T-cell (primary cell): ENCODE measurements around the gene IL1RAPL2. TPM values are rescaled to one million over a fixed set of nuclear protein-coding genes. Genes with fewer than 3 reads are reported as not detected.

Experiments
- ATAC-seq, 4 experiments: fragments of 200-7000 bp in 3 of 4; fragments of 150-1000 bp in 1 of 4; cut with Tn5 transposase; replicated peaks in 1 of 4; 1 replicate in 3 of 4; 2 replicates in 1 of 4; pipeline ENCODE4 v1.10.0; 2021; ENCODE audit warnings: moderate library complexity in 3 of 4, mild to moderate bottlenecking in 2 of 4, moderate number of reproducible peaks in 1 of 4
- CTCF ChIA-PET, 2 donors: fragments of 300-600 bp; sonication (Branson Sonifier 250); formaldehyde crosslinking; loops; one replicate each; lab custom pipeline; 2022; ENCODE audit warnings: antibody characterized with exemption in 2 of 2; lab: Charles Lee
- POLR2A ChIA-PET, 2 donors: fragments of 300-600 bp; sonication (Branson Sonifier 250); formaldehyde crosslinking; loops; one replicate each; lab custom pipeline; 2022; ENCODE audit warnings: antibody characterized with exemption in 2 of 2; lab: Charles Lee
- DNase-seq, 35 experiments: peaks; one replicate each; pipeline versions ENCODE4 v3.0.0 to v3.0.0-alpha.2; 2013 to 2023
- H3K27ac ChIP-seq: one replicate; pipeline ENCODE4 v1.5.1; 2013; ENCODE audit warnings: low read length
- H3K27me3 ChIP-seq, 2 experiments: replicated peaks in 1 of 2; 1 replicate in 1 of 2; 2 replicates in 1 of 2; pipeline versions ENCODE4 v1.6.1 to v1.7.0; 2013; ENCODE audit warnings: low read length in 1 of 2, mixed read lengths in 1 of 2; ENCODE audit not compliant: control insufficient read depth in 2 of 2, insufficient read depth in 2 of 2; ENCODE audit errors: extremely low read depth in 1 of 2
- H3K36me3 ChIP-seq, 2 donors: 1 replicate in 1 of 2; 2 replicates in 1 of 2; pipeline versions ENCODE4 v1.6.1 to v1.7.0; 2013; ENCODE audit warnings: low read length in 1 of 2; ENCODE audit not compliant: control insufficient read depth in 2 of 2, insufficient read depth in 1 of 2; ENCODE audit errors: extremely low read depth in 1 of 2
- H3K4me1 ChIP-seq, 2 experiments: 1 replicate in 1 of 2; 2 replicates in 1 of 2; pipeline versions ENCODE4 v1.6.1 to v1.7.0; 2013; ENCODE audit warnings: low read length in 2 of 2, mixed read lengths in 1 of 2; ENCODE audit not compliant: insufficient read depth in 2 of 2, control insufficient read depth in 1 of 2; ENCODE audit errors: extremely low read depth in 1 of 2
- H3K4me3 ChIP-seq, 2 donors: 1 replicate in 1 of 2; 2 replicates in 1 of 2; pipeline versions ENCODE4 v1.5.1 to v1.7.0; 2013; ENCODE audit warnings: mild to moderate bottlenecking in 2 of 2, low read length in 1 of 2, moderate library complexity in 1 of 2; ENCODE audit not compliant: control insufficient read depth in 1 of 2; ENCODE audit errors: extremely low read depth in 1 of 2
- H3K9me3 ChIP-seq: 2 replicates; pipeline ENCODE4 v1.7.0; 2013
- H3K27ac Mint-ChIP-seq, 2 donors: one replicate each; pipeline ENCODE4 v1.8.0; 2020 to 2021; ENCODE audit warnings: mild to moderate bottlenecking in 2 of 2, mixed read lengths in 2 of 2
- H3K27me3 Mint-ChIP-seq, 2 donors: one replicate each; pipeline ENCODE4 v1.8.0; 2021 to 2022; ENCODE audit warnings: mixed read lengths in 2 of 2
- H3K36me3 Mint-ChIP-seq: one replicate; pipeline ENCODE4 v1.8.0; 2021; ENCODE audit warnings: mixed read lengths
- H3K4me1 Mint-ChIP-seq, 3 donors: one replicate each; pipeline ENCODE4 v1.8.0; 2020 to 2022; ENCODE audit warnings: mixed read lengths in 3 of 3, mild to moderate bottlenecking in 1 of 3
- H3K4me3 Mint-ChIP-seq, 3 donors: one replicate each; pipeline ENCODE4 v1.8.0; 2020 to 2022; ENCODE audit warnings: mild to moderate bottlenecking in 3 of 3, mixed read lengths in 3 of 3, moderate library complexity in 3 of 3
- H3K9me3 Mint-ChIP-seq, 3 donors: one replicate each; pipeline ENCODE4 v1.8.0; 2020 to 2022; ENCODE audit warnings: mixed read lengths in 3 of 3
- WGBS: methylation state at CpG from one replicate; pipeline ENCODE4 v1.1.5; 2013; ENCODE audit warnings: missing lambda C conversion rate; ENCODE audit not compliant: insufficient coverage; 5-methylcytosine and 5-hydroxymethylcytosine counted together
- total RNA-seq, 35 experiments: library from RNA in 6 of 35; stranded (reverse) in 6 of 35; fragments of 120-200 nt in 1 of 35; gene quantifications; one replicate each; pipeline versions ENCODE4 v1.2.1 to v1.2.4 and lab custom pipeline; 2013 to 2026

The IL1RAPL2 gene
- total RNA-seq, 5 donors from 2014 or later (not counting 1 experiment from before 2014, with no cell fraction given) = not detected

DNA sequence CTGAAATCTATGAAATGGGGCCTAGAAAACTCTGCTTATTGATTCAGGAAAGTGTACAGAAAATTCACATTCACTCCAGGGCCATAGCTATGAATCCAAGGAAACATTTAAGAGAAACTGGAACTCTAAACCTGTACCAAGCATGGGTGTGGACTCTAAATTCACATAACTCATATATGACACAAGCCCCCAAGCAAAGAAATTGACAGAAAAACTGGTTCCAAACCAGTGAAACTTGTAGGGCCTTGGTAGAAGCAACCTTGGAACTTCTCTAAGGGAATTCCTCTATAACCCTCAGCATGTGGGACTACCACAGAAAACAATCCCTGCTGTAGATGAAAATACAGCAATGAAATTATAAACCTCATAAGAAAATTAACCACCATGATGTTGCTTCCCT is 1149.7 kb downstream of the IL1RAPL2 start:
- H3K4me1 Mint-ChIP-seq = no peaks in the 10 kb centered on the region
- H3K9me3 Mint-ChIP-seq = no peaks in the 10 kb centered on the region
- no peak overlapping the region for H3K27ac Mint-ChIP-seq
- no peak overlapping the region for H3K4me3 Mint-ChIP-seq
- ChIA-PET CTCF (no interaction called here), POLR2A (no interaction called here)
- H3K36me3 Mint-ChIP-seq = no peaks in the 10 kb centered on the region
- H3K27ac ChIP-seq = no peak overlapping the region
- ATAC-seq = no peak
- H3K36me3 ChIP-seq = no peaks in the 10 kb centered on the region
- H3K27me3 Mint-ChIP-seq = no peaks in the 10 kb centered on the region
- no peaks in the 10 kb centered on the region for H3K4me1 ChIP-seq
- H3K27me3 ChIP-seq = no peaks in the 10 kb centered on the region
- DNase-seq = no peak
- H3K9me3 ChIP-seq = no peaks in the 10 kb centered on the region
- H3K4me3 ChIP-seq = no peak overlapping the region

DNA sequence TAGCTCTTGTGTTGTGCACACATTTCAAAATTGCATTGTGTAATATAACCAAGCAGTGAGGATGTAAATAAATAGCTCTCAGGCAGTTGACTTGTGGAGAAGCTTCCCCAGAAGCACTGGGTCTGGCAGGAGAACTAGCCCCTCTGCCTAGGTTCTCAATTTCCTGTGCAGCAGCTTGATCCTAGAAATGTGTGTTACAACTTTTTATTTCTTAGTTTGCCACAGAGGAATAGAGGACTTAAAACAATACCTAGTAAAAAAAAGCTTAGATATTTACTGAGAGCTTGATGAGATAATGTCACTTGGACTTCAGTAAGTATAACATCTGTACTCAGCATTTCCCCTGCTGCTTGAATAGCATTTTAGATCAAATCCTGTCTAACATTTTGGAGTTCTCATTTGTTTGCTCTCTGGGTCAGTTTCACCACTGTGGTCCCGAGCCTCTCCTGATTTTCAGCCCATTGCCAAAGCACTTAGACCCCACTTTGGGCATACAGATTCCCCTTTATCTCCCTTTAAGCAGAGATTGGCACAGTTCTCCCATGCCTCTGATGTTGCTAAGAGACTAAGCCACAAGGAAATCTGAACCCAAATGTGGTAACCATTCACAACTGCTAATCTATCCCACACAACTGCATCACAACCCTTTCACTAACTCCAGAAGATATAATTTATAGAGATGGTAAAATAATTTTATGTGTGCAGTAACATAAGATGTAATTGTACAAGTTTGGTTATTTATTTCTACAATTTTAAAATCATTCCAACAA is 1158.2 kb downstream of the IL1RAPL2 start:
- DNase-seq (no peak), ATAC-seq (no peak)
- peaks cover 0 to 3% of the 10 kb centered on the region in 2 donors for H3K27me3 Mint-ChIP-seq
- ChIA-PET CTCF (no interaction called here), POLR2A (no interaction called here)
- Histone ChIP-seq H3K4me1 (no peaks in the 10 kb centered on the region), H3K4me3 (no peak overlapping the region), H3K9me3 (no peaks in the 10 kb centered on the region), H3K36me3 (no peaks in the 10 kb centered on the region), H3K27ac (no peak overlapping the region), H3K27me3 (no peaks in the 10 kb centered on the region)
- no peaks in the 10 kb centered on the region for H3K36me3 Mint-ChIP-seq
- H3K27ac Mint-ChIP-seq = no peak overlapping the region
- peaks cover 0 to 4% (median 2%) of the 10 kb centered on the region in 3 donors for H3K9me3 Mint-ChIP-seq
- no peaks in the 10 kb centered on the region for H3K4me1 Mint-ChIP-seq
- 20% methylated on average over 1 of the region's 1 CpG for WGBS
- no peak overlapping the region for H3K4me3 Mint-ChIP-seq

DNA sequence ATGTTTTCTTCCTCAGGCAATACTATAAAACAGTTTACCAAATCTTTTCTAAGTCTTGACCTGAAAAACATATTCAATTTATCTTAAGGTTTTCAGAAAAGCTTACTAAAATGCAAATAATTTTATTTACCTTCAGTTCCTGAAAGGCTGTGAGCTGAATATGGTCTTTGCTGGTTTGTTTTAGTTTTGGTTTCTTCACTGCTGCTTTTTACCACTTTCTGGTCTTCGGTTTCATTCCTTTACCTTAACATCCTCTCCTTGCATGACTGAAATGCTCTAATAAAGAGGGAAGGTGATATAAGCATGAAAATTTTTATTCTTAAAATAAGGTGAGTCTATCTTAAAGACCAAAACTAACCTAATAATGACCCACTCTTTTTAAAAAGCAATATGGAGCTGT is 1159.2 kb downstream of the IL1RAPL2 start:
- H3K4me1 Mint-ChIP-seq = no peaks in the 10 kb centered on the region
- no peak overlapping the region for H3K4me3 Mint-ChIP-seq
- DNase-seq = no peak
- Histone ChIP-seq H3K4me3 (no peak overlapping the region), H3K36me3 (no peaks in the 10 kb centered on the region), H3K4me1 (no peaks in the 10 kb centered on the region), H3K27me3 (no peaks in the 10 kb centered on the region), H3K9me3 (no peaks in the 10 kb centered on the region), H3K27ac (no peak overlapping the region)
- peaks cover 0 to 3% of the 10 kb centered on the region in 2 donors for H3K27me3 Mint-ChIP-seq
- ATAC-seq = no peak
- H3K9me3 Mint-ChIP-seq = peaks cover 0 to 4% (median 4%) of the 10 kb centered on the region in 3 donors
- no CpG with 5 or more reads among the region's 1 CpG for WGBS
- ChIA-PET CTCF (no interaction called here), POLR2A (no interaction called here)
- H3K27ac Mint-ChIP-seq = no peak overlapping the region
- no peaks in the 10 kb centered on the region for H3K36me3 Mint-ChIP-seq

DNA sequence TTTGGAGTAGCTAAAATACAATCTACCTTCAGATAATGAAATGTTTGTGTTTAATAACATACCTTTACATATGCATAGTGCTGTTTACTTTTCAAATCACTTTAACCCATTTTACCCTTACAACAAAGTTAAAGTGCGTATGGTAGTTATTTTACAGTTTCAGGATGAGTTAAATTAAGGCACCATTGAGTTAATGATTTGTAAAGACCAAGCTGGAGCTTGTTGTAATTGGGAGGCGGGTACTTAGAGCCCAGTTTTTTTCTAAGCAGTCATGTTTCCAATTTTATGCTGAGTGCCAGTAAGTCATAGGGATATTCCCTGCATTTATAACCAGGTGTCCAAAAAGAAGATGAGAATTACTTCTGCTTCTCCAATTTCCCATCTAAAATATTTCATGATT is 1172.2 kb downstream of the IL1RAPL2 start:
- H3K4me1 Mint-ChIP-seq = no peaks in the 10 kb centered on the region

DNA sequence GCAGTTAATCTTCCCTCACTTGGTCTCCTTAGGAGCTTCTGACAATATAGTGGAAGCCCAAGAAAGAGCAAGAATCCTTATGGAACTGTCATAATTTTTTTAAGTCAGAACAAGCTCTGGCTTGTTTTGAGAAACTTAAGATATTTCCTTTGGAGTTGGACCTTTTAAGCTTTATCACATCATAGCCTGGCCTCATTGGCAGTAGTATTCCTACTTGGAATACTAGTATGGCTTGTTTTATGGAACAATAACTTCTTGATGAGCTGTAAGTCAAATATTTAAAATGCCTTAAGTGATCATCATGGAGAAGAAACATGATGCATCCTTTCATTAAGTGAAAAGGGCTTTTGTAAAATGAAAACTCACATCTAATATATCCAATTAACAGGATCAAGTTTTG is 1178.3 kb downstream of the IL1RAPL2 start:
- ATAC-seq (no peak), DNase-seq (no peak)
- Histone ChIP-seq H3K4me3 (no peak overlapping the region), H3K27me3 (no peaks in the 10 kb centered on the region), H3K9me3 (no peaks in the 10 kb centered on the region), H3K27ac (no peak overlapping the region), H3K36me3 (no peaks in the 10 kb centered on the region), H3K4me1 (no peaks in the 10 kb centered on the region)
- Mint-ChIP-seq H3K4me1 (no peaks in the 10 kb centered on the region), H3K36me3 (no peaks in the 10 kb centered on the region), H3K9me3 (peaks cover 0 to 6% (median 0%) of the 10 kb centered on the region in 3 donors), H3K27me3 (peaks cover 0 to 9% of the 10 kb centered on the region in 2 donors), H3K4me3 (no peak overlapping the region), H3K27ac (no peak overlapping the region)
- ChIA-PET CTCF (no interaction called here), POLR2A (no interaction called here)

More for the DNA sequence above, 1172.2 kb downstream of the IL1RAPL2 start:
- H3K27me3 Mint-ChIP-seq = peaks cover 0 to 5% of the 10 kb centered on the region in 2 donors
- DNase-seq (no peak), ATAC-seq (no peak)
- H3K36me3 Mint-ChIP-seq = no peaks in the 10 kb centered on the region
- Histone ChIP-seq H3K9me3 (no peaks in the 10 kb centered on the region), H3K27me3 (no peaks in the 10 kb centered on the region), H3K27ac (no peak overlapping the region), H3K4me3 (no peak overlapping the region), H3K4me1 (no peaks in the 10 kb centered on the region), H3K36me3 (no peaks in the 10 kb centered on the region)
- POLR2A ChIA-PET = no interaction called here
- no peak overlapping the region for H3K27ac Mint-ChIP-seq
- peaks cover 0 to 6% (median 2%) of the 10 kb centered on the region in 3 donors for H3K9me3 Mint-ChIP-seq
- H3K4me3 Mint-ChIP-seq = no peak overlapping the region
- CTCF ChIA-PET = no interaction called here
- WGBS = no CpG with 5 or more reads among the region's 2 CpGs

DNA sequence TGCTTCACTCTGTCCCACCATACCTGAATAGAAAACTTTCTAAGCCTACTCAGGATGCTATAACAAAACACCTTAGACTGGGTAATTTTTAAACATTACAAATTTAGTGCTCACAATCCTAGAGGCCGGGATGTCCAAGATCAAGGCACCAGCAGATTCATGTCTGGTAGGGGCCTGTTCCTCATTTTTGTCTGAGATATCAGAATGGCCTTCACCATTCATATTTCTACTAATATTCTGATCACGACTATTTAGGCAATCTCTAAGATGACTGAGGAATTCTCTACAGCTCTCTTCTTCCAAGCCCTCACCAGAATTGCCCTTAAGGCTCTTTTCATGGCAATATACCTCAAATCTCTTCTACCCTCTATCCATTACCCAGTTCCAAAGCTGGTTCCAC is 1178.9 kb downstream of the IL1RAPL2 start:
- DNase-seq (no peak), ATAC-seq (no peak)
- Histone ChIP-seq H3K4me3 (no peak overlapping the region), H3K4me1 (no peaks in the 10 kb centered on the region), H3K27me3 (no peaks in the 10 kb centered on the region), H3K36me3 (no peaks in the 10 kb centered on the region), H3K27ac (no peak overlapping the region), H3K9me3 (no peaks in the 10 kb centered on the region)
- CTCF ChIA-PET = no interaction called here
- no peaks in the 10 kb centered on the region for H3K4me1 Mint-ChIP-seq
- WGBS = 67% methylated on average over 1 of the region's 2 CpGs
- no peak overlapping the region for H3K4me3 Mint-ChIP-seq
- POLR2A ChIA-PET = no interaction called here
- no peak overlapping the region for H3K27ac Mint-ChIP-seq
- H3K9me3 Mint-ChIP-seq = peaks cover 0 to 6% (median 0%) of the 10 kb centered on the region in 3 donors
- H3K27me3 Mint-ChIP-seq = peaks cover 0 to 9% of the 10 kb centered on the region in 2 donors
- H3K36me3 Mint-ChIP-seq = no peaks in the 10 kb centered on the region
